HG03196 (cell line): ENCODE measurements around the gene SPECC1.
"Not testable (repeated sequence)": the region's sequence is repeated elsewhere in the genome, so short reads cannot be mapped to it uniquely, and the experiment has no call there.

Experiments
- ATAC-seq: cut with Tn5 transposase; IDR thresholded peaks from one replicate; pipeline ENCODE4 v1.9.1; 2021; ENCODE audit not compliant: unreplicated experiment

Gene SPECC1

DNA sequence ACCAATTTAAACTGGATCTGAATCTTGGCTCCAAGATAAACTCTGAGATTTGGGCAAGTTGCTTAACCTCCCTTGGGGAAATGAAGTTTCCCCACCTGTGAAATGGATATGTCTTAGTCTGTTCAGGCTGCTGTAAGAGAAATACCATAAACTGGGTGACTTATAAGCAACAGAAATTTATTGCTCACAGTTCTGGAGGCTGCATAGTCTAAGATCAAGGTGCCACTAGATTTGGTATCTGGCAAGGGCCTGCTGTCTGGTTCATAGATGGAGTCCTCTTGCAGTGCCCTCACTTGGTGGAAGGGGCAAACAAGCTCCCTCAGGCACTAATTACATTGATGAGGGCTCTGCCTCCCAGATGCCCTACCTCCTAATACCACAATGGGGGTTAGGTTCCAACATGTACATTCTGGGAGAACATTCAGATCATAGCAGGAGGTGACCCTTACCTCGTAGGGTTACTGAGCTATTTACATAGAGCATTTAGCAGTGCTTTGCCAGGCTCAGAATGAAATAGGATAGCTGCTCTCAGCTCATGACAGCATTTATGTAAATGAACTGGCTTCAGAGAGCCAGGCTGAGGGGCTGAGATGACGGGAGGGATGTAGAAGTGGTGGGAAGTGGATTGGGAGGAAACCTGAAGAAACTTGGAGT, 83.9 kb downstream of the SPECC1 start:
- no peak for ATAC-seq

DNA sequence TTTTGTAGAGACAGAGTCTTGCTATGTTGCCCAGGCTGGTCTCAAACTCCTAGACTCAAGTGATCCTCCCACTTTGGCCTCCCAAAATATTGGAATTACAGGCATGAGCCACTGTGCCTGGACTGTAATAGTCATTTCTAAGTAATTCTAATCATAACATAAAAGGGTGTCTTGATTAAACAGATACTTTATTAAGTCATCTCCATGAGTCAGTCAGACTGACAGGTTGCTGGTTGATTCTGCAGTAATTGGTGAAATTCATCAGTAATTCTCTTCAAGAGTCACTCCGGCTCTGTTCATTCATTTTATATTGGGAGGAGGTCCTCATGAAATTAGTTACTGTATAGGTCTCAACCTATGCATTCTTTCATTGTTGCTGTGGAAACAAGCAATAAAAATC, 85.6 kb downstream of the SPECC1 start:
- ATAC-seq: no peak

DNA sequence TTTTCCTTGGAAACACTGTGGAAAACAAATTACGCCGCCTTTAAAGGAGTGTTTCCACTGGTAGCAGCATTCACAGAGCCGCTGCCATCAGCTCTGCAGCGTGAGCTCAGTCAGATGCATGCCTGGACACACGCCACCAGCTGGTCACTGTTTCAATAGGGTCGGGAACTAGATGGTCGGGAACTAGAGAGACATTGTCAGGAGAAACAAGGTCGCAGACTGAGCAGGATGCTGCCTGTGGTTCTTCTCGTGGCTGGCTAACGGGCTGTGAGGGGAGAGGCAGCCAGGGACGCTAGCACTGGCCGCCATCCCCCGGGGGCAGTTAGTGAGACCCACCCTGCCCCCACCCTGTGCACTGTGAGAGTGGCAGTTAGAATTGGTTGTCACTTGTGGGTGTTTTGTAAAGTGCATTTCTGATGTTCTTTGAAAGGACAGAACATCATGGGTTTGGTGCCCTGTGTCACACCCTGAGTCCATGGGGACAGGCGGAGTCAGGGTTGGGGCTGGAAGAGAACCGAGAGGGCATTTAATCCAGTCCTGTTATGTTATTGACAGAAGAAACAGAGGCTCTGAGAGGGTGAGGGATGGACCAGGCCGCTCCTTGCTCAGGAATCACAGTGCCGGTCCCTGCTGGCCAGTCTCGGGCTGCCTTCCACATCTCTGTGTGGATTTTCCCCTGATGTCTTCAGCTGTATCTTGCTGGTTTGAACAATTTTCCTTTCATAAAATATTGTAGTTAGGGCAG, 86.3 kb downstream of the SPECC1 start:
- ATAC-seq: no peak

DNA sequence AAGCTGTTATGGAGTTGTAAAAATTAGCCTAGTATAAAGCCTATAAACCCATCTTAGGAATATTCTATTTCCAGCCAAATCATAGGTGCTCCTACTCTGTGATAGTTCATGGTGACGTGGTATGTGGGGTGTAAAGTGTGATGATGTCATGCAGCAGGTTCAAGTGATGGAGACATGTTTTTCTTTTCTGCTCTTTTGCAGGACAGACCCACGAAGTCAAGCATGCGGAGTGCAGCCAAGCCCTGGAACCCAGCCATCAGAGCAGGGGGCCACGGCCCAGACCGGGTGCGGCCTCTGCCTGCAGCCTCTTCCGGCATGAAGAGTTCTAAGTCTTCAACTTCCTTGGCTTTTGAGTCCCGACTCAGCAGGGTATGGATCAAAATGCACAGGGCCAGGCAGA, 87.3 kb downstream of the SPECC1 start:
- ATAC-seq: no peak

DNA sequence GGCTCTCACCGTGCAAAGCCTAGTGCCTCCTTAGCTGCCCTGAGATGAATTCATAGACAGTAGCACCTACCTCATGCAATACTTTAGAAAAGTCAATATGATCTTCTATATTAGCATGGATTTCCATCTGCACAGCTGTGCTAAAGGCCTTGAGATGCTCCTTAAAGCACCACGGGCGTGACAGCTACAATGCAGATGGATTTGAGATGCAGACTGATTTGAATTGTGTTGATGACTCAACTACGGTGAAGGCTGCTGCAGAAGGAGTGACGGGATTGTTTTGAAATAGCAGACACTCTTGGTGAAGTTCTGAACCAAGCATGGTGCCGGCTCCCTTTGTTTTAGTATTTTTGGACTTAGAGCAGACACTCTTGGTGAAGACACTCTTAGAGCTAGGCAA, 88.2 kb downstream of the SPECC1 start:
- ATAC-seq: no peak

DNA sequence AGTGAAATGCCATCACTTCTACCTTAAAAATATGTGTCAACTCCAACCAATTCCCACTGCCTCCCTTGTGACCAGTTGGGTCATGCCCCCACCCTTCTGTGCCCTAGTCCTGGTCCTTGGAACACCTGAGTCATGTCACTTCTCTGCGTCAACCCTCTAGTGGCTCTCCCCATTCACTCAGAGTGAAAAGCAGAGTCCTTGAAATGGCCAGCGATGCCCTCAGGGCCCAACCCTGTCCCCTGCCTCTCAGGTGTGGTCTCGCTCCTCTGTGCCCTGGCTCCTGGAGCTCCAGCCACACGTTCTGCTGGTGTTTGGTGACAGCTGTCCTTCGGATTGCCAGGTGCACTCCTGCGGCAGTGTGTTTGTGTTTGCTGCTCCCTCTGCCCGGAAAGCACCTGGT, 89.2 kb downstream of the SPECC1 start:
- no peak for ATAC-seq

DNA sequence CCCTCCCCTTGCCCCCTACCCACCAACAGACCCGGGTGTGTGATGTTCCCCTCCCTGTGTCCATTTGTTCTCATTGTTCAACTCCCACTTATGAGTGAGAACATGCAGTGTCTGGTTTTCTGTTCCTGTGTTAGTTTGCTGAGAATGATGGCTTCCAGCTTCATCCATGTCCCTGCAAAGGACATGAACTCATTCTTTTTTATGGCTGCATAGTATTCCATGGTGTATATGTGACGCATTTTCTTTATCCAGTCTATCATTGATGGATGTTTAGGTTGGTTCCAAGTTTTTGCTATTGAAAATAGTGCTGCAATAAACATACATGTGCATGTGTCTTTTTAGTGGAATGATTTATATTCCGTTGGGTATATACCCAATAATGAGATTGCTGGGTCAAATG, 91.6 kb downstream of the SPECC1 start:
- ATAC-seq: not testable (repeated sequence)

DNA sequence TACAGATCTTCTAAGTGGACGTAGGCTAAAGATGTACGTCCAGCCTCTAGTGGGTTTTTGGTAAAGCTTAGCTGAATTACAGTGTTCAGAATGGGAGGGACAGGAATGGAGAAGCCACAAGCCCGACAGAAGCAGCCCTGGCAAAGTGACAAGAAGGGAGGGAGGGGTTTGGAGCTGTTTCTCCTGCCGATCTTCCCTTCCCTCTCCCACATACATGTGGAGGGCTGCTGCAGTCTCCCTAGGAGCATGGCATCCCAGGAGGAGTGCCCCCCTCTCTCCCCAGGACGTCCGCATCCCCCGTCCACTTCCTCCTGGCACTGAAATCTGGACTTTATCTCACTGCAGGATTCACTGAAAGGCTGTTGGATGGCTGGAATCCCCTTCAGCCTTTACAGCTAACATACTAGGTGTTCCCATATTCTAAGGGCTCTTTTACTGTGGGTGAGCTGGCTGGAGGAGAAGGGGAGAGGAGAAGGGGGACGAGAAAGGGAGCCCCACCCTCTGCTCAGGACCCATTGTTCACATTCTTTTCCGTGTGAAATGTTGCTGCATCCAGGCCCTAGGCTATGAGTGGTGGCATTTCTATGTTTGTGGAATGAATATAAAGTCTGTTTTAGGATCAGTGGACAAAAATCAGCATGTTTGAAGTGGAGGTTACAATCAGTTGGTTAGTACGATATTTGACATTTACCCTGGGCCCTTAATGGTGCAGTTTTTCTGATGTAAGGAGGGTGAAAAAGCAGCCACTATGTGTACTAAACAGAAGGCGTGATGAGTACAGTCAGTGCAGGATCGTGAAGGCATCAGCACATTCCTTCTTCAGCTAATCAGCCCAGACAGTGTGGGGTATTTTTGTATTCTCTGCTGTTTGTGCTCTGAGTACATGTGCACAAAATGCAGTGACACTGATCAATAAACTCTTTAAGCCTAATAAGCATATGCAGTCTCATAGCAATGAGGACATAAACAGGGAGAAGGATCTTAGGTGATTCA, 94.6 kb downstream of the SPECC1 start:
- no peak for ATAC-seq

DNA sequence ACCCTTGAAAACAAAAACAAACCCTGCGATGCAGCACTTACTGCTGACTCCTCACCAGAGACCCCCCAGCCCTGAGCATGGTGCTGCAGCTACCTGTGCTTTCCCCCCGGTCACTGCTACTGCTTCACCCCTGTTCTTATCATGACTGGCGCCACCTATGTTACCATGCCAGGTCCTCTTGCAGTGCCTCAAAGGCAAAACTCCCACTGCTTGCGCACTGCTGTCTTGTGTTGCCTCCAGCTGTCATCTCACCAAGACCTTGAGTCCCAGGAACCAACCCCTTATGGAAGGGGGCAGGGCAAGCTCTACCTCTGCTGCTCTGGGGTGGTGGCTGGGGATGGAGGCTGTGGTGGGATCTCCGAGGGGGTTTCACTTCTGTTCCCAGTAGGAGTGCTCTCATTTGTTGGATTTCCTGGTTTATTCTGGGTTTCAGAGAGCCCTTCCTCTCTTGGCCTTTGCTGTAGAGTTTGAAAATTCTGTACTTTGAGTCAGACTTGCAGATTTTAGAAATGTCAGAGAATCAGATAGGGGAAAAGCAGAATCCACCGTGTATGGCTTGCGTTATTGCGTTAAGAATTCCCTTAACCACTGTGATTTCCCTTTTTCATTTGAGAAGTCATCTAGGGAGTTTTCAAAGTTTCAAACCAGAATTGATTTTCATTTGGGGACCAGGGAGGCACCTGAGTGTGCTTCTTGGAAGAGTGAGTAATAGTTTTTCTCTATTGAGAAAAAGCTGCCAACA, 96.6 kb downstream of the SPECC1 start:
- ATAC-seq: no peak

DNA sequence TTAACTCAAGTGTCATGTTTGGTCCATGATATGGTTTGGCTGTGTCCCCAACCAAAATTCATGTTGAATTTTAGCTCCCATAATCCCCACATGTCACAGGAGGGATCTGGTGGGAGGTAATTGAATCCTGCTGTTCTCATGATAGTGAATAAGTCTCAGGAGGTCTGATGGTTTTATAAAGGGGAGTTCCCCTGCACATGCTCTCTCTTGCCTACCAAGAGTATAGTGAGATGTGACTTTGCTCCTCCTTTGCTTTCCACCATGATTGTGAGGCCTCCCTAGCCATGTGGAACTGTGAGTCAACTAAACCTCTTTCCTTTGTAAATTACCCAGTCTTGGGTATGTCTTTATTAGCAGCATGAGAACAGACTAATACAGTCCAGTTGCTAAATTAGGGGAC, 97.3 kb downstream of the SPECC1 start:
- ATAC-seq: not testable (repeated sequence)

DNA sequence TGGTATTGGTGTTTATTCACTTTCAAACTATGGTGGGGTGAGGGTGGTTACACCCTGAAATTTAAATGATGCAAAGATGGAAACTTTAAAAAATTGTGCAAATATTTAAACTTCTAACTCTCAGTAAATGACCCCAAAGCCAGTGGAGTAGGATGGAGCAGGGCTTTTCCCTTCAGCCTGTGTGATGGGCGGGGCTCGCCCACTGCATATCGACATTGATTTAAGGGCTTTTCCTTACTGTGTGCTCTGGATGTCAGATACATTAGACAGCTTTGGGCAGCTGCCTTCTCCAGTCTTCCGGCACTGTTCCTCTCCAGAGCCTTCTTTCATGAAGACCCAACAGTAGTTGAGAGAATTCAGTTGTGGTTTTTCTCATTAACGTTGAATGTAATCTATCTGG, 99.9 kb downstream of the SPECC1 start:
- no peak for ATAC-seq

DNA sequence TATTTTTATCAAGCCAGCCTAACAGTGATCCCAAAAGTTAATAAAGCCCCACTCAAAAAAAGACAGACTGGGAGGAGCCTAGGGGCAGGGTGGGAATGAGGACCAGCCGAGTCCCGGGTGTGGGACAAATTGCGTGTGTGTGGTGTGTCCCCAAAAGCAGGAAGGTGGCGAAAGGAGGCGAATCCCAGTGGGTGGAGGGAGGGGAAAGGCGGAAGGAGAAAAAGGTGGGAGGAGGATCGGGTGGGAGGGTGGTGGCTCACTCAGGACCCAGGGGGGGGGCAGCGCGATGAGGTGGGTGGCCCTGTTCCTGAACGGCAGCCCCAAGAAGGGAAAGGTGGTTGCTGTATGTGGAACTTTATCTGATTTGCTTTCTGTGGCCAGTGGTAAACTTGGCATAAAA, 102.4 kb downstream of the SPECC1 start:
- ATAC-seq: no peak

DNA sequence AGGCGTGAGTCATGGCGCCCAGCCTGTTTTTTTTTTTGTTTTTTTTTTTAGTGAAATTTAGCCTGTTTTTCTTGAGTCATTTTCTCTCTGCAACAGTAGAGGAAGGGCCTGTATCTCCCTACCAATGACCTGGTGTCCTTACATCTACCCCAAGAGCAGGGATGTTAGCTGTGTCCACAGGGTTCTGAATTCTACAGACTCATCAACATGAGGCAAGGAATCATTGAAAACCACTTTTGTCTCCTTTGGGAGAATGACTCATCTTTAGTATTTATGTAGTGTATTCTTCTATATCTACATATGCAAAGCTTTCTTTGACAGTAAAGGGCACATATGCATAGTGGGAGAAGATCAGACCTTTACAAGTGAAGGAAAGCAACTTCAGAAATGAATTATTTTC, 105.3 kb downstream of the SPECC1 start:
- ATAC-seq: no peak

DNA sequence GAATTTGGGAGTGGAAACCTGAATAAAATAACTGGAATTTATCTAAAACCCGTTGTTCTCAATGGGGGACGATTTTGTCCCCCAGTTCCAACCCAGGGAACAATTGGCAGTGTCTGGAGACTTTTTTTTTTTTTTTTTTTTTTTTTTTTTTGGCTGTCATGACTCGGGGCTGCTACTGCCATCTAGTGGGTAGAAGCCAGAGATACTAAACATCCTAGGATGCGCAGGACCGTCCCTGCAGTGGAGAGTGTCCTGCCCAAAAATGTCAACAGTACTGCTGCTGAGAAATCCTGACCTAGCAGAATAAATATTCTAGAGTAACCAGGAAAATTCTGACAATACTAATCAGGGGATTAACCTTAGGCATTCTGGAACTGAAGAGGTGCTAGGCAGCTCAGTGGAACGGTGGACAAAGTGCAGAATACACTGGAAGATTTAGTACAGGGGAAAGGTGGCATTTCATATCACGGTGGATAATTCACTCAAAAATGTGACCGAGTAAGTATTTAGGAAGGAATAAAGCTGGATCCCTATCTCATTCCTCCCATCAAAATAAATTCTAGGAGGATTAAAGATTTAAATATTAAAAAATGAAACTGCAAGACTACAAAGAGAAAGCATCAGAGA, 107.6 kb downstream of the SPECC1 start:
- ATAC-seq: no peak

DNA sequence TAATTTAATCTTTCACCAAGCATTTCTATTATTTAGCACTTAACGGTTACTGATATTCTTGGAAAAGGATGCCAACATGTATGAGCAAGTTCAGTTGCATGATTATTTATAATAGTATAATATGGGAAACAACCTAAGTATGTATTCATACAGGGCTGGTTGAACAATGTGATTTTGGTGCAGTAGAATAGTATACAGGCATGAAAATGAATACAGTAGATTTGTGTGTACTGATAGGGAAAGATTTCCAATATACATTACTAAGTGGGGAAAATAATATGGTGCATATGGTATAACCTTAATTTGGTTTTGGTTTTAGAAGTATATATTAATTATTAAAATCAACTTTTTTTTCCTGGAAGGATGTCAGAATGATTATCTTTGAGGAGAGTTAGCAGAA, 109.1 kb downstream of the SPECC1 start:
- no peak for ATAC-seq

DNA sequence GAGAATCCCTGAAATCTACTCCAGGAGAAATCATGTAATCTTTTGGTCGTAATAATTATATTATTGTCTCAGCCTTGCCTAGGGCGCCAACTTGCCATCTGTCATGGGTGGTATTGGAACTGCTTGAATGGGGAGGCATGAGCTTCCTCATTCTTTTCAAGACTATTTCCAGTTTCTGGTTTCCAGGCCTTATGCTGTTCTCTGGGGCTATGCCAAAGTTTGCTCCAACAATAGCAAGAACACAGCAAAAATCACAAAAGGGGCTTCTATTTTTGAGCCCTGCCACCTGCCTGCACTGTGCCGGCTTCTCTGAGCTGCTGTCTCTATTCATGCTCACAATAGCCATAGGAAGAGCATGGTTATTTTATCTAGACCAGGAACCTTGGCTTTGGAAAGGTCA, 111.7 kb downstream of the SPECC1 start:
- ATAC-seq: no peak

DNA sequence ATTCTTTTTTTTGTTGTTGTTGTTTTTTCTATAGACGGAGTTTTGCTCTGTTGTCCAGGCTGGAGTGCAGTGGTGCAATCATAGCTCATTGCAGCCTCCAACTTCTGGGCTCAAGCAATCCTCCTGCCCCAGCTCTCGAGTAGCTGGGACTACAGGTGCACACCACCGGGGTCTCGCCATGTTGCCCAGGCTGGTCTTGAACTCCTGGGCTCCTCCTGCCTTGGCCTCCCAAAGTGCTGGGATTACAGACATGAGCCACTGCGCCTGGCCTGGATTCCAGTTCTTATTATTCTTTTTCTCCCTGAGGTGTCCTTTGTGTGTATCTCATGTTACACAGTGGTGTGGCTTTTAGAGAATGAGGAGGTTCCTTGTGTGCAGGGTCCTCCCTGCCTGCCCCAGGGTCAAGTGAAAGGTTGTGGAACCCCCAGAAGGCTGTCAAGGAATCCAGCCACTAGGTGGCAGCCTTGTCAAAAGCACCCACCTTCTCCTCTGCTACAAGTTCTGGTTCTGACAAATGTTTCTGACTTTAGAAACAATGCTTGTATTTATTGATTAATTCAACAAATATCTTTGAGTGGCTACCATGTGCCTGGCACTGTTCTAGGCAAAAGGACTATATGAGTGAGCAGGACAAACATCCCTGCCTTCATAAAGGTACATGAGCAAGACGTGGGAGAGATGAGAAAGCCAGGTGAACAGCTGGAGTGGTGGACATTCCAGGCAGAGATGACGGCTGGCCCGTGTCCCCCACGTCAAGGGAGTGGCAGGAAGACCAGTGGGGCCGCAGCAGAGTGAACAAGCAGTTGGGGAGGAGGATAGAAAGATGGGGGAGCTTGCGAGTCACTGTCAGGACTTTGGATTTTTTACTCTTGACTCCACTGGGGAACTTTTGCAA, 112.4 kb downstream of the SPECC1 start:
- ATAC-seq: no peak

DNA sequence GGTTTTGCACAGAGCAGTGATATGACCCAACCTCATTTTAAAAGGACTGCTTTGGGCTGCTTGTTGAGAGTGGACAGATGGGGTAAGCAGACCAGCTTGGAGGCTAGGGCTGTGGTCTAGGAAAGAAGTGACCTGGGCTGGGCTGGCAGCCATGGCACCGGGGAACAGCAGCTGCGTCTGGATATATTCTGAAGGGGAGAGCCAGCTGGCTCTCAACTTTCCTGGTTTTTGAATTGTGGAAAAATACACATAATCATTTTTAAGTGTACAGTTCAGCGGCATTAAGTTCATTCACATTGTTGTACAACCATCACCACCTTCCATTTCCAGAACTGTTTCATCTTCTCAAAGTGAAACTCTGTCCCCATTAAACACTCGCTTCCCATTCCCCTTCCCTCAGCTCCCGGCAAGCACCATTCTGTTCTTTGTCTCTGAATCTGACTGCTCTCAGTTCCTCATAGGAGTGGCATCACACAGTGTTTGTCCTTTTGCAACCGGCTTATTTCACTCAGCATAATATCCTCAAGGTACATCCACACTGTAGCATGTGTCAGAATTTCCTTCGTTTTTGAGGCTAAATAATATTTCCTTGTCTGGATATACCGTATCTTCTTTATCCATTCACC, 113.2 kb downstream of the SPECC1 start:
- ATAC-seq: no peak

DNA sequence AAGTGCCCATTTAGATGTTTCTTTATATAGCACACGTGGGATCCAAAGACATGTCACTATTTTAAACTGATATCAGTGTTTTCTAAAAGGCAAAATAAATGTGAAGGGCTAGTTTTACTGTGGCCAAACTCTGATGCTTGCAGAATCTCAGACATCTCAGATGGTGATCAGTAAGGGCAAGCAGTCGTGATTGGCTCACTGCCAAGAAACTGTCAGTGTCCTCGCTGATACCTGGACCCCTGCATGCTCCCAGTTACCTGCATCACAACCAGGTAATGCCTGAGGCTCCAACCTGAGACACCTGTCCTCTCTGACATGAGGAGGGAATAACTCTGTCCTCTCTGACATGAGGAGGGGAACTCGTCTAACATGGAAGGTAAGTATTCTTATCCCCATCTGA, 114.0 kb downstream of the SPECC1 start:
- no peak for ATAC-seq
